ENCODE data around the gene TMEM273. TPM values are rescaled to one million over a fixed set of nuclear protein-coding genes. Genes with fewer than 3 reads are reported as not detected.

Gene TMEM273
- total RNA-seq, 5 donors from 2014 or later (not counting 1 experiment from before 2014, with no cell fraction given): 8.4 to 22.9 (median 15.6) TPM

GRCh38 chr10:49172061-49172776, 16.0 kb downstream of the TMEM273 start:
- H3K4me1 Mint-ChIP-seq: peaks cover 3 to 46% (median 4%) of the 10 kb centered on the region in 3 donors
- H3K27ac Mint-ChIP-seq: no peak overlapping the region
- ATAC-seq (replicated peaks in 1 of 4) (no peak), DNase-seq (no peak)
- no peaks in the 10 kb centered on the region for H3K9me3 Mint-ChIP-seq
- no peak overlapping the region for H3K4me3 ChIP-seq (ENCODE audit: control insufficient read depth in 1 of 2, extremely low read depth in 1 of 2, low read length in 1 of 2)
- peaks cover 0 to 5% of the 10 kb centered on the region in 2 donors for H3K27me3 Mint-ChIP-seq
- WGBS (ENCODE audit: insufficient coverage): 100% methylated on average over 1 of the region's 4 CpGs
- POLR2A ChIA-PET: no interaction called here
- no peaks in the 10 kb centered on the region for H3K9me3 ChIP-seq
- H3K27me3 ChIP-seq (replicated peaks in 1 of 2; ENCODE audit: control insufficient read depth in 2 of 2, extremely low read depth in 1 of 2, insufficient read depth in 2 of 2, low read length in 1 of 2): peaks cover 0 to 11% of the 10 kb centered on the region in 2 experiments
- H3K4me3 Mint-ChIP-seq: no peak overlapping the region
- H3K36me3 Mint-ChIP-seq: no peaks in the 10 kb centered on the region
- H3K36me3 ChIP-seq (ENCODE audit: control insufficient read depth in 2 of 2, extremely low read depth in 1 of 2, insufficient read depth in 1 of 2, low read length in 1 of 2): no peaks in the 10 kb centered on the region
- CTCF ChIA-PET: no interaction called here
- H3K4me1 ChIP-seq (ENCODE audit: control insufficient read depth in 1 of 2, extremely low read depth in 1 of 2, insufficient read depth in 2 of 2, low read length in 2 of 2): peaks cover 0 to 20% of the 10 kb centered on the region in 2 experiments
- H3K27ac ChIP-seq (ENCODE audit: low read length): no peak overlapping the region

DNA sequence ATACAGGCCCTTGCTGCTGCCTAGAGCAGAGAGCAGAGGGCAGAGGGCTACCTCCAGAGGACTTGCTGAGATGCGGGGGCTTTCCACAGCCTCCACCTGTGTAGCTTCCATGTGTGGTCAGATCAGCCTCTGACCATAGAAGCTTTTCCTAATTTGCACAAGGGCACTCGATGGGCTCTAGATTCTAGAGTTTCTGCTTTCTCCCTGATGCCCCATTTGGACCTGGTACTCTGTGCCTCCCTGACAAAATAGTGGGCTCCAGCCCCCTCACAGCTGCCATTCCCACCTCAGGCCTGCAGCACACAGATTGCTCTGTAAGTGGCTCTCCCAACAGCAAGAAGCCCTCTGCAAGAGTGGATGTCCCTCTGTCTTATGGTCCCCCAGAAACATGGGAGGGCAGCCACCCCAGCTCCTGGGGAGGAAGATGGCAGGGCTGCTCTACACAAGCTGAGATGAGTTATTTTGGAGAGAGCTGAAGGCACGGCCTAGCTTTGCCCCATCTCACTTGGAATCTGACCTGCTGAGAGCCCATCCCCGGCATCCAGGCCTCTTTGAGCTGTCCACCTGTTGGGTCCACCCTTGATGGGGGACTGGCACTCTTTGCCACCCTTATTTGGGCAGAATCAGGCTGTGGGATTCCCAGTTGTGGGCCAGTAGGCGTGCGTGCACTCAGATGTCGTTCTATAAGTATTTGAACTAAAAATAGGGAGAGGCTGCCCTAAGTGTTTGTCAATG, 16.7 kb downstream of the TMEM273 start:
- no peaks in the 10 kb centered on the region for H3K9me3 Mint-ChIP-seq
- no peak for ATAC-seq (replicated peaks in 1 of 4)
- H3K27me3 Mint-ChIP-seq: peaks cover 0 to 3% of the 10 kb centered on the region in 2 donors
- 76% methylated on average over 4 of the region's 7 CpGs for WGBS (ENCODE audit: insufficient coverage)
- CTCF ChIA-PET: no interaction called here
- peaks cover 0 to 41% (median 2%) of the 10 kb centered on the region in 3 donors for H3K4me1 Mint-ChIP-seq
- Histone ChIP-seq H3K27ac (ENCODE audit: low read length) (no peak overlapping the region), H3K27me3 (replicated peaks in 1 of 2; ENCODE audit: control insufficient read depth in 2 of 2, extremely low read depth in 1 of 2, insufficient read depth in 2 of 2, low read length in 1 of 2) (peaks cover 0 to 11% of the 10 kb centered on the region in 2 experiments), H3K9me3 (no peaks in the 10 kb centered on the region), H3K4me3 (ENCODE audit: control insufficient read depth in 1 of 2, extremely low read depth in 1 of 2, low read length in 1 of 2) (no peak overlapping the region), H3K4me1 (ENCODE audit: control insufficient read depth in 1 of 2, extremely low read depth in 1 of 2, insufficient read depth in 2 of 2, low read length in 2 of 2) (peaks cover 0 to 13% of the 10 kb centered on the region in 2 experiments), H3K36me3 (ENCODE audit: control insufficient read depth in 2 of 2, extremely low read depth in 1 of 2, insufficient read depth in 1 of 2, low read length in 1 of 2) (no peaks in the 10 kb centered on the region)
- H3K27ac Mint-ChIP-seq: no peak overlapping the region
- H3K4me3 Mint-ChIP-seq: no peak overlapping the region
- DNase-seq: no peak
- POLR2A ChIA-PET: no interaction called here
- H3K36me3 Mint-ChIP-seq: no peaks in the 10 kb centered on the region

DNA sequence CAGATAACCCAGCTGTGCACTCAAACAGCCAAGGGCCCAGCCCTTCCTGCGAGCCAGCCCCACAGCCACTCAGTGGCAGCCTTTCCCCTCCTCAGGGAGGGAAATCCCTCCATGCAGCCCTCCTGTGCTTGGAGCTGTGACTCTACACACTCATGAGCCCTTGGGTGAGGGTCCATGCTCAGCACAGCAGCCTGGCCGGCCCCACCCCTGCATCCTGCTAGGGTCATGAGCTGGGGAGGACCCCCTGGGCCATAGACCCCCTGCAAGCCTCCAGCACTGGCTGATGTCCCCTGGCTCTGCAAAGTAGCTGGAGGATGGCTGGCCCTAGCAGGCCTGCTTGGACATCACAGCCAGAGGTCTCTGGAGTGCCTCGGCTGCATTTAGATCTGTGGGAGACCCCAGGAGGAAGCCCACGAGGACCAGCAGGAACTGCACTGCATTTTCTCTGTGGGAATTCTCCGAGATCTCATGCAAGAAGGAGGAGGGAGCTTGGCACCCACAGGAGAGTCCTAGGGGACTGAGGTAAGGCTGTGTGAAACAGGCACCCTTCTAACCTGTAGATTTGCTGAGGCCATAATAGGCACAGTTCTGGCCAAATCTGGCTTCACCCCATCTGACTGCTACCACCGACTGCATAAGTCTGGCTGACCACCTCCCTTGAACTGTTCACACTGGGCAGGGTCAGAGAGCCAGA, 17.4 kb downstream of the TMEM273 start:
- peaks cover 0 to 3% of the 10 kb centered on the region in 2 donors for H3K27me3 Mint-ChIP-seq
- H3K4me1 Mint-ChIP-seq: peaks cover 0 to 36% (median 0%) of the 10 kb centered on the region in 3 donors
- WGBS (ENCODE audit: insufficient coverage): 65% methylated on average over 4 of the region's 6 CpGs
- Histone ChIP-seq H3K9me3 (no peaks in the 10 kb centered on the region), H3K4me1 (ENCODE audit: control insufficient read depth in 1 of 2, extremely low read depth in 1 of 2, insufficient read depth in 2 of 2, low read length in 2 of 2) (peaks cover 0 to 12% of the 10 kb centered on the region in 2 experiments), H3K4me3 (ENCODE audit: control insufficient read depth in 1 of 2, extremely low read depth in 1 of 2, low read length in 1 of 2) (no peak overlapping the region), H3K36me3 (ENCODE audit: control insufficient read depth in 2 of 2, extremely low read depth in 1 of 2, insufficient read depth in 1 of 2, low read length in 1 of 2) (peaks cover 0 to 4% of the 10 kb centered on the region in 2 donors), H3K27me3 (replicated peaks in 1 of 2; ENCODE audit: control insufficient read depth in 2 of 2, extremely low read depth in 1 of 2, insufficient read depth in 2 of 2, low read length in 1 of 2) (peaks cover 0 to 11% of the 10 kb centered on the region in 2 experiments), H3K27ac (ENCODE audit: low read length) (no peak overlapping the region)
- CTCF ChIA-PET: no interaction called here
- H3K9me3 Mint-ChIP-seq: no peaks in the 10 kb centered on the region
- POLR2A ChIA-PET: no interaction called here
- DNase-seq: no peak
- no peak overlapping the region for H3K4me3 Mint-ChIP-seq
- no peaks in the 10 kb centered on the region for H3K36me3 Mint-ChIP-seq
- no peak overlapping the region for H3K27ac Mint-ChIP-seq
- no peak for ATAC-seq (replicated peaks in 1 of 4)

GRCh38 chr10:49169776-49170175, 18.4 kb downstream of the TMEM273 start:
- H3K9me3 ChIP-seq: no peaks in the 10 kb centered on the region
- H3K4me1 ChIP-seq (ENCODE audit: control insufficient read depth in 1 of 2, extremely low read depth in 1 of 2, insufficient read depth in 2 of 2, low read length in 2 of 2): peaks cover 0 to 11% of the 10 kb centered on the region in 2 experiments
- H3K27me3 Mint-ChIP-seq: peaks cover 0 to under 1% of the 10 kb centered on the region in 2 donors
- no peak overlapping the region for H3K4me3 ChIP-seq (ENCODE audit: control insufficient read depth in 1 of 2, extremely low read depth in 1 of 2, low read length in 1 of 2)
- no peaks in the 10 kb centered on the region for H3K36me3 Mint-ChIP-seq
- ATAC-seq (replicated peaks in 1 of 4) (no peak), DNase-seq (no peak)
- H3K9me3 Mint-ChIP-seq: no peaks in the 10 kb centered on the region
- no CpG with 5 or more reads among the region's 4 CpGs for WGBS (ENCODE audit: insufficient coverage)
- H3K4me3 Mint-ChIP-seq: no peak overlapping the region
- CTCF ChIA-PET: no interaction called here
- peaks cover 0 to 8% of the 10 kb centered on the region in 2 experiments for H3K27me3 ChIP-seq (replicated peaks in 1 of 2; ENCODE audit: control insufficient read depth in 2 of 2, extremely low read depth in 1 of 2, insufficient read depth in 2 of 2, low read length in 1 of 2)
- no peak overlapping the region for H3K27ac ChIP-seq (ENCODE audit: low read length)
- POLR2A ChIA-PET: no interaction called here
- H3K36me3 ChIP-seq (ENCODE audit: control insufficient read depth in 2 of 2, extremely low read depth in 1 of 2, insufficient read depth in 1 of 2, low read length in 1 of 2): peaks cover 0 to 4% of the 10 kb centered on the region in 2 donors
- peaks cover under 1 to 32% (median under 1%) of the 10 kb centered on the region in 3 donors for H3K4me1 Mint-ChIP-seq
- H3K27ac Mint-ChIP-seq: no peak overlapping the region

GRCh38 chr10:49168831-49169500, 19.2 kb downstream of the TMEM273 start:
- ATAC-seq (replicated peaks in 1 of 4) (no peak), DNase-seq (no peak)
- no peak overlapping the region for H3K4me3 ChIP-seq (ENCODE audit: control insufficient read depth in 1 of 2, extremely low read depth in 1 of 2, low read length in 1 of 2)
- H3K9me3 ChIP-seq: no peaks in the 10 kb centered on the region
- H3K4me1 Mint-ChIP-seq: peaks cover 5 to 33% (median 9%) of the 10 kb centered on the region in 3 donors
- no peak overlapping the region for H3K4me3 Mint-ChIP-seq
- peaks cover 0 to 8% of the 10 kb centered on the region in 2 experiments for H3K27me3 ChIP-seq (replicated peaks in 1 of 2; ENCODE audit: control insufficient read depth in 2 of 2, extremely low read depth in 1 of 2, insufficient read depth in 2 of 2, low read length in 1 of 2)
- peak overlapping the region in 1 of 2 donors; percentile 13 for H3K27ac Mint-ChIP-seq
- peaks cover 4% of the 10 kb centered on the region for H3K36me3 Mint-ChIP-seq
- no peaks in the 10 kb centered on the region for H3K27me3 Mint-ChIP-seq
- CTCF ChIA-PET: no interaction called here
- POLR2A ChIA-PET: no interaction called here
- H3K9me3 Mint-ChIP-seq: no peaks in the 10 kb centered on the region
- peaks cover 0 to 12% of the 10 kb centered on the region in 2 experiments for H3K4me1 ChIP-seq (ENCODE audit: control insufficient read depth in 1 of 2, extremely low read depth in 1 of 2, insufficient read depth in 2 of 2, low read length in 2 of 2)
- no CpG with 5 or more reads among the region's 6 CpGs for WGBS (ENCODE audit: insufficient coverage)
- peaks cover 0 to 4% of the 10 kb centered on the region in 2 donors for H3K36me3 ChIP-seq (ENCODE audit: control insufficient read depth in 2 of 2, extremely low read depth in 1 of 2, insufficient read depth in 1 of 2, low read length in 1 of 2)
- H3K27ac ChIP-seq (ENCODE audit: low read length): no peak overlapping the region

- DNase-seq (no peak), ATAC-seq (replicated peaks in 1 of 4) (no peak)
- Histone ChIP-seq H3K9me3 (no peaks in the 10 kb centered on the region), H3K4me3 (ENCODE audit: control insufficient read depth in 1 of 2, extremely low read depth in 1 of 2, low read length in 1 of 2) (no peak overlapping the region), H3K27me3 (replicated peaks in 1 of 2; ENCODE audit: control insufficient read depth in 2 of 2, extremely low read depth in 1 of 2, insufficient read depth in 2 of 2, low read length in 1 of 2) (peaks cover 0 to 6% of the 10 kb centered on the region in 2 experiments), H3K36me3 (ENCODE audit: control insufficient read depth in 2 of 2, extremely low read depth in 1 of 2, insufficient read depth in 1 of 2, low read length in 1 of 2) (peaks cover 0 to 4% of the 10 kb centered on the region in 2 donors), H3K4me1 (ENCODE audit: control insufficient read depth in 1 of 2, extremely low read depth in 1 of 2, insufficient read depth in 2 of 2, low read length in 2 of 2) (peaks cover 0 to 9% of the 10 kb centered on the region in 2 experiments), H3K27ac (ENCODE audit: low read length) (no peak overlapping the region)
- Mint-ChIP-seq H3K4me3 (no peak overlapping the region), H3K27me3 (no peaks in the 10 kb centered on the region), H3K36me3 (peaks cover 4% of the 10 kb centered on the region), H3K27ac (no peak overlapping the region), H3K4me1 (peaks cover 5 to 27% (median 11%) of the 10 kb centered on the region in 3 donors), H3K9me3 (no peaks in the 10 kb centered on the region)
- POLR2A ChIA-PET: no interaction called here
- CTCF ChIA-PET: interaction anchor here in 1 of 2 donors (1.3 kb wide), 1 partner anchor 12 kb away, joined by 3 read pairs; no protein-coding TSS in a partner anchor
- 85% methylated on average over 4 of the region's 4 CpGs for WGBS (ENCODE audit: insufficient coverage)
Measured at GRCh38 chr10:49168171-49168540, 20.0 kb downstream of the TMEM273 start.

Measured in T-cell (primary cell).